ENCODE measurements around the gene DLD.

DLD gene

DNA sequence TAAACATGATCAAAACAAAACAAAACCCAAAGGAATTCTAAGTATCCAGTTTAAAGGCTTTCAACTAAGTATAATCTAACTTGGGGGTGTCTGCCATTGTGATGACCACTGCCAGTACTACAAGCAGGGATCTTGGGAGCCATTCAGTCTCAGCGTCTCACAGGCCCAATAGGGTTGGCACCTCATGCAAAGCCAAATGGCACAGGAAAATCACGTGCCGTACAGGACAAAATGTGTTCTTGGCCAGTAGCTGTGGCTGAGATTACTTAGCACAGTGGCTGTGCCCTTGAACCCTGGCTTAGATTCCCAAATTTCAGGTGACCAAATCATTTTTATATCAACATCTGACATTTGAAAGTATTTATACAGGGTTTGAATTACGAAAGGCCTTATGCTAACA lies 50.0 kb downstream of the DLD start:
- TF ChIP-seq ZFX (IDR thresholded peaks at IDR 0.05) (no peak), CTCF (conservative IDR thresholded peaks at IDR 0.05) (no peak)
- H3K27ac ChIP-seq = no peak overlapping the region

GRCh38 chr7:107943018-107943417 lies 52.0 kb downstream of the DLD start:
- TF ChIP-seq CTCF (conservative IDR thresholded peaks at IDR 0.05) (no peak), ZFX (IDR thresholded peaks at IDR 0.05) (no peak)
- no peak overlapping the region for H3K27ac ChIP-seq

DNA sequence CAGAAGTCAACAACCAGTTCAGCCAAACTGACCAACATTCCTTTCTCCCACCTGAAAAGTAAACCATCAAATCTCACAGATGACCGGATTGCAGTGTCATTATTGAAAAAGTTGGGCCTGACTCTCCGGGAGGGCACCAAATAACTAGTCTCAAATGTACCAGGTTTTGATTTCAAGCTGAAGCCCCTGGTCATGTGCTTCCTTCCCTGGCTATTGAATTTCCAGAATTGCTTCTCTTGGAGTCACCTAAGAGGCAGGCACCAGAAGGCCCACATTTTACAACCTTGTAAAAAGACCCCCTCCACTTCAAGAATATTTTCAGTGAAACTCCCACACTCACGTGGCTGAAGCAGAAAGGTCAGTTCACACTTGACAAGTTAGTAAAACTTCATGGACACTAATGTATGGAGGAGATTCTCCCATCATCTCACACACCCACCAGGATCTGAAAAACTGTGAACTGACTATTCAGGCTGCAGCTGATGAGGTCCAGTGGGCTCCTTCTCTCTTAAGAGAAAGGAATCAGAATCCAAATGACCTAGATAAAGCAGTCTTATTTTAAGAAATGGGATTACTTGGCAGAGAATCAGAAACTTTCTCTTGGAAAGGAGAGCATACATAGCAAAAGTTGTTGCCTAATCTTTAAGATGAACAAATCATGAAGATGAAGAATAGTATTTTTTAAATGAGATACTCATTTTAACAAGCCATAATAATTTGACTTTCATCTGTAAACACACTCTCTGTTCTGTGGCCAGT lies 53.6 kb downstream of the DLD start:
- H3K27ac ChIP-seq = no peak overlapping the region
- no peak for TF ChIP-seq CTCF (conservative IDR thresholded peaks at IDR 0.05)
- TF ChIP-seq ZFX (IDR thresholded peaks at IDR 0.05) = no peak

- TF ChIP-seq ZFX (IDR thresholded peaks at IDR 0.05) = no peak
- TF ChIP-seq CTCF (conservative IDR thresholded peaks at IDR 0.05) = no peak
- no peak overlapping the region for H3K27ac ChIP-seq
Observed at GRCh38 chr7:107945332-107945731, 54.3 kb downstream of the DLD start.

DNA sequence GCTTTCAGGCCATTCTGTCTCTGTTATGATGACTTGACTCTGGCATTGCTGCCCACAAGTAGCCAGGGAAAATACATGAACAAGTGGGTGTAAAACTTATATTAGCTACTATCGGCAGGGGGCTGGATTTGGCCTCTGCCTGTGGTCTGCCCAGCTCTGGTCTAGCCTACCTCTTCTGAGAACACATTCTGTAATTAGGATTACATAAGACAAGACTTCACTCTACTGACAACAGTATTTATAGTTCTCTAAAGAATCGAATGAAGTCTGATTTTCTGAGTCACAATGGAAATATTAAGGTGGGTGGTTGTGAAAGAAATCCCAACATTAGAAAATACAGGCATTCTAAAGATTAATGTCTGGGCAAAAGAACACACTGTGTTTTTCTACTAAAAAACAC lies 55.5 kb downstream of the DLD start:
- TF ChIP-seq ZFX (IDR thresholded peaks at IDR 0.05) (no peak), CTCF (conservative IDR thresholded peaks at IDR 0.05) (no peak)
- H3K27ac ChIP-seq = no peak overlapping the region

DNA sequence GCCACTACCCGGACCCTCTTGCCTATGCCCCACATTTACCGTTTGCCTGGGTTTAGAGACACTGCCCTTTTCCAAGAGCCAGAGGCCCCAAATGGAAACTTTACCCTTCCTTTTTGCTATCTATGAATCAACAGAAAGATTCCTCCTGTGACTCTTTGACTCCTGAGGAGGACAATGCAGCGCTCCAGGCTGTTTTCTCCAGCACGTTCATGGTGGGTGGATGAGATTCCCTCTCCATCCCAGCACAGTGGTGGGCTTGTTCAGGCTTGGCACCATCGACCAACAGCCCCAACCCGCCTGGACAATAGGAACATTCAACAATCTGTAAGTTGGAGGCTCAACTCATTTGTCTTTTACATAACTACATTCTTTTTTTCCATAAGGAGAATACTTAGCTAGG lies 55.9 kb downstream of the DLD start:
- TF ChIP-seq ZFX (IDR thresholded peaks at IDR 0.05) (no peak), CTCF (conservative IDR thresholded peaks at IDR 0.05) (no peak)
- no peak overlapping the region for H3K27ac ChIP-seq

DNA sequence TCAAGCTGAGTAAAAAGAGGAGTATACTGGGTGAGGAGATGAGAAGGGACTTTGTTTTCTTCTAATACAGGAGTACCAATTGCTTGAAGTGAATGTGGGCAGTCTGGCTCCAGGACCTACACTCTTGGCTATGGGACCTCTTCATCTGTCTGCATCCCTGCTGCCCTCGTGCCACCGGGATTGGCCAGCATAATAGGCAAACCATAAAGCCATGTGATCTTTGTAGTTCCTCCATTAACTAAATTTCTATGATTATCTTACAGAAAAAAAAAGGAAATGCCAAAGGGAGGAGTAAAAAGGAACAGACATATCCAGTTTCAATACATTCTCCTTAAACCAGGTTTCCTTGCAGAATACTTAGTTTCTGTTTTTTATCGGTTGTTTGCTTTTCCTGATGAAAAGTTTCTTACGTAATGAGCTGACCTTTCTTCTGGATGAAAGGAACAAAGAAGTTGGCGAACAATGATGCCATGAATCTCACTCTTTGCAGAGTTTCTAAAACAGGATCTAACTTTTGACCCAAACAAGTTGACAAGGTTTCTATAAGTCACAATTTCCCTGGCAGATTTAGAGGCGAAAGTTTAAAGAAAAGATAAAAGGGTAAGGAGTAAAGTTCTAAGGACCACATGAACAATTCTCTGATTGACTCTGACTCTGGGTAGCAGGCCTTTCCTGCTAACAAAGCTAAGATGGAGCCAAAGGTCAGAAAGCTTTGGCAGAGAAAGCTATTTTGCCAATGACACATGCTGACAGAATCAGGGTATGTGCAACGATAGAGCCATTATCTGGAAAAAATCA lies 57.9 kb downstream of the DLD start:
- H3K27ac ChIP-seq = no peak overlapping the region
- TF ChIP-seq CTCF (conservative IDR thresholded peaks at IDR 0.05) = no peak
- TF ChIP-seq ZFX (IDR thresholded peaks at IDR 0.05) = no peak
